Activated T-cell treated with anti-CD3 and anti-CD28 coated beads, Interleukin-2, amount 50 U/mL, for 24 hours (primary cell): Measurements from ENCODE around the gene INPP5A.

Experiments
- DNase-seq: peaks from one replicate; pipeline ENCODE4 v3.0.0-alpha.2; 2020
- H3K27ac Mint-ChIP-seq: 2 replicates; pipeline ENCODE4 v1.8.0; 2020; ENCODE audit warnings: mild to moderate bottlenecking, mixed read lengths
- H3K27me3 Mint-ChIP-seq: 2 replicates; pipeline ENCODE4 v1.8.0; 2020; ENCODE audit warnings: mixed read lengths
- H3K36me3 Mint-ChIP-seq: 2 replicates; pipeline ENCODE4 v1.8.0; 2020; ENCODE audit warnings: low read depth, mixed read lengths
- H3K4me1 Mint-ChIP-seq: 2 replicates; pipeline ENCODE4 v1.8.0; 2020; ENCODE audit warnings: low read depth, mixed read lengths
- H3K4me3 Mint-ChIP-seq: 2 replicates; pipeline ENCODE4 v1.8.0; 2020; ENCODE audit warnings: mild to moderate bottlenecking, moderate library complexity, mixed read lengths
- H3K9me3 Mint-ChIP-seq: 2 replicates; pipeline ENCODE4 v1.8.0; 2020; ENCODE audit warnings: mixed read lengths

Gene INPP5A

GRCh38 chr10:132624061-132624846 lies 86.7 kb downstream of the INPP5A start:
- no peak for DNase-seq
- no peak overlapping the region for H3K4me3 Mint-ChIP-seq
- peaks cover 11% of the 10 kb centered on the region for H3K36me3 Mint-ChIP-seq
- no peak overlapping the region for H3K27ac Mint-ChIP-seq
- H3K9me3 Mint-ChIP-seq = peaks cover 14% of the 10 kb centered on the region
- peaks cover 17% of the 10 kb centered on the region for H3K4me1 Mint-ChIP-seq
- no peaks in the 10 kb centered on the region for H3K27me3 Mint-ChIP-seq

GRCh38 chr10:132624847-132625471 lies 87.4 kb downstream of the INPP5A start:
- no peak for DNase-seq
- Mint-ChIP-seq H3K27ac (no peak overlapping the region), H3K9me3 (peaks cover 14% of the 10 kb centered on the region), H3K4me3 (no peak overlapping the region), H3K36me3 (peaks cover 11% of the 10 kb centered on the region), H3K4me1 (peaks cover 17% of the 10 kb centered on the region), H3K27me3 (no peaks in the 10 kb centered on the region)

GRCh38 chr10:132626019-132626760 lies 88.6 kb downstream of the INPP5A start:
- Mint-ChIP-seq H3K4me3 (no peak overlapping the region), H3K36me3 (peaks cover 2% of the 10 kb centered on the region), H3K27me3 (no peaks in the 10 kb centered on the region), H3K9me3 (peaks cover 4% of the 10 kb centered on the region), H3K4me1 (peaks cover 20% of the 10 kb centered on the region), H3K27ac (no peak overlapping the region)
- peak; percentile 18 for DNase-seq

- Mint-ChIP-seq H3K4me1 (peaks cover 21% of the 10 kb centered on the region), H3K27ac (no peak overlapping the region), H3K36me3 (no peaks in the 10 kb centered on the region), H3K9me3 (no peaks in the 10 kb centered on the region), H3K27me3 (no peaks in the 10 kb centered on the region), H3K4me3 (no peak overlapping the region)
- no peak for DNase-seq
These were observed 89.4 kb downstream of the INPP5A start for GRCh38 chr10:132626761-132627665.

GRCh38 chr10:132627666-132628531 lies 90.3 kb downstream of the INPP5A start:
- Mint-ChIP-seq H3K4me3 (no peak overlapping the region), H3K4me1 (peaks cover 24% of the 10 kb centered on the region), H3K27me3 (no peaks in the 10 kb centered on the region), H3K27ac (no peak overlapping the region), H3K9me3 (no peaks in the 10 kb centered on the region), H3K36me3 (no peaks in the 10 kb centered on the region)
- DNase-seq = no peak

GRCh38 chr10:132628966-132629900 lies 91.6 kb downstream of the INPP5A start:
- Mint-ChIP-seq H3K4me1 (peaks cover 31% of the 10 kb centered on the region), H3K9me3 (no peaks in the 10 kb centered on the region), H3K4me3 (no peak overlapping the region), H3K36me3 (no peaks in the 10 kb centered on the region), H3K27me3 (no peaks in the 10 kb centered on the region), H3K27ac (no peak overlapping the region)
- no peak for DNase-seq

GRCh38 chr10:132630156-132630555 lies 92.6 kb downstream of the INPP5A start:
- Mint-ChIP-seq H3K36me3 (no peaks in the 10 kb centered on the region), H3K27me3 (no peaks in the 10 kb centered on the region), H3K4me1 (peaks cover 37% of the 10 kb centered on the region), H3K4me3 (no peak overlapping the region), H3K9me3 (no peaks in the 10 kb centered on the region), H3K27ac (no peak overlapping the region)
- no peak for DNase-seq

- H3K4me1 Mint-ChIP-seq = peaks cover 35% of the 10 kb centered on the region
- H3K27me3 Mint-ChIP-seq = no peaks in the 10 kb centered on the region
- no peak overlapping the region for H3K4me3 Mint-ChIP-seq
- no peaks in the 10 kb centered on the region for H3K9me3 Mint-ChIP-seq
- H3K36me3 Mint-ChIP-seq = no peaks in the 10 kb centered on the region
- no peak for DNase-seq
- no peak overlapping the region for H3K27ac Mint-ChIP-seq
These were observed 93.2 kb downstream of the INPP5A start for GRCh38 chr10:132630666-132631337.

- H3K27ac Mint-ChIP-seq = no peak overlapping the region
- H3K4me1 Mint-ChIP-seq = peaks cover 35% of the 10 kb centered on the region
These were observed 93.8 kb downstream of the INPP5A start for GRCh38 chr10:132631338-132631735.

GRCh38 chr10:132632091-132632561 lies 94.5 kb downstream of the INPP5A start:
- H3K4me3 Mint-ChIP-seq = no peak overlapping the region
- no peaks in the 10 kb centered on the region for H3K9me3 Mint-ChIP-seq
- no peak overlapping the region for H3K27ac Mint-ChIP-seq
- peaks cover 36% of the 10 kb centered on the region for H3K4me1 Mint-ChIP-seq
- DNase-seq = no peak
- H3K27me3 Mint-ChIP-seq = no peaks in the 10 kb centered on the region
- H3K36me3 Mint-ChIP-seq = no peaks in the 10 kb centered on the region

More at GRCh38 chr10:132631338-132631735, 93.8 kb downstream of the INPP5A start:
- no peak overlapping the region for H3K4me3 Mint-ChIP-seq
- H3K36me3 Mint-ChIP-seq = no peaks in the 10 kb centered on the region
- no peak for DNase-seq
- no peaks in the 10 kb centered on the region for H3K9me3 Mint-ChIP-seq
- H3K27me3 Mint-ChIP-seq = no peaks in the 10 kb centered on the region

GRCh38 chr10:132632851-132633684 lies 95.5 kb downstream of the INPP5A start:
- Mint-ChIP-seq H3K4me1 (peaks cover 37% of the 10 kb centered on the region), H3K27ac (no peak overlapping the region), H3K27me3 (no peaks in the 10 kb centered on the region), H3K9me3 (no peaks in the 10 kb centered on the region), H3K4me3 (no peak overlapping the region), H3K36me3 (no peaks in the 10 kb centered on the region)
- DNase-seq = no peak
